DMS 273 (cell line): Measurements from ENCODE around the gene IL17C.
"Not testable (repeated sequence)": the region's sequence is repeated elsewhere in the genome, so short reads cannot be mapped to it uniquely, and the experiment has no call there.

Experiments
- DNase-seq: peaks from one replicate; lab custom pipeline; 2025; ENCODE audit not compliant: unreplicated experiment; lab: John Stamatoyannopoulos, UW

The IL17C gene

DNA sequence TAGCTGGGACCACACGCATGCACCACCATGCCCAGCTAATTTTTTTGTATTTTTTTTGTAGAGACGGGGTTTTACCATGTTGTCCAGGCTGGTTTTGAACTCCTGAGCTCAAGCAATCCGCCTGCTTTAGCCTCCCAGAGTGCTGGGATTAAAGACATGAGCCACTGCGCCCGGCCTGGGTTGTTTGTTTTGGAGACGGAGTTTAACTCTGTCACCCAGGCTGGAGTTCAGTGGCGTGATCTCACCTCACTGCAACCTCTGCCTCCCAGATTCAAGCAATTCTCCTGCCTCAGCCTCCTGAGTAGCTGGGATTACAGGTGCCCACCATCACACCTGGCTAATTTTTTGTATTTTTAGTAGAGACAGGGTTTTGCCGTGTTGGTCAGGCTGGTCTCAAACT is 28.9 kb upstream of the IL17C start:
- not testable (repeated sequence) for DNase-seq

- no peak for DNase-seq
Observed at GRCh38 chr16:88610080-88610479, 28.3 kb upstream of the IL17C start.

DNA sequence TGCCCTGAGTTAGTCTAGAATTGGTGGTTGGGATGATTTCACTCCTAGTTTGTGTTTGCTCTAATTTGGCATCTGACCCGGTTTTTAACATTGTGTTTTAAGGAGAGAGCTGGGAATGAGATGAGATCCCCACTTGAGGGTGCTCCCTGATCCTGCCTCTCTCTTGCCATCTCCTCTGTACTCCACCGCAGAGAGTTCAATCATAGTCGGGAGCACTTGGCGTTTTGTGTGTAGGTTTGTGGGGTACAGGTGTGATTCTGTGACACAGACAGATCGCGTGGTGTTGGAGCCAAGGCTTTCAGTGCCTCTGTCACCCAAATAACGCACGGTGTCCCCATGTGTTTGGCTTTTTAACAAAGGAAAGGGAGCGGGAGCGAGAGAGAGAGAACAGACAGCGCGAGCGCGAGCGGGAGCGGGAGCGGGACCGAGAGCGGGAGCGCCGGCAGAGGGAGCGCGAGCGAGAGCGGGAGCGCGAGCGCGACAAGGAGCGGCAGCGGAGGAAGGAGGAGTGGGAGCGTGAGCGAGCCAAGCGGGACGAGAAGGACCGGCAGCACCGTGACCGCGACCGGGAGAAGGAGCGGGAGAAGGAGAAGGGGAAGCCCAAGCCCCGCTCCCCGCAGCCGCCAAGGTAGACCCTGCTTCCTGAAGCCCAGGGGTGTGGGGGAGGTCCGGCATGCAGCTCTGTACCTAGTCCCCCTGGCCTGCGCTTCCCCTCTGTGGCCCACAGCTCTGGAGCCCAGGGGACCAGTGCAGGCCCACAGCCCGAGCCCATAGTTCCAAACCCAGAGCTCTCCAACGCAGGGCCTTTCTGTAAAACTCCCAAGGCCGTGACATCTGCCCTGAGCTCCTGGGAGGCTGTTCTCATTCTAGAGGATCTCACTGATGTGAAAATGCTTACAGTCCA is 27.2 kb upstream of the IL17C start:
- no peak for DNase-seq

GRCh38 chr16:88613293-88613692 is 25.1 kb upstream of the IL17C start:
- DNase-seq: no peak

- no peak for DNase-seq
Observed at GRCh38 chr16:88613911-88614817, 24.2 kb upstream of the IL17C start.

DNA sequence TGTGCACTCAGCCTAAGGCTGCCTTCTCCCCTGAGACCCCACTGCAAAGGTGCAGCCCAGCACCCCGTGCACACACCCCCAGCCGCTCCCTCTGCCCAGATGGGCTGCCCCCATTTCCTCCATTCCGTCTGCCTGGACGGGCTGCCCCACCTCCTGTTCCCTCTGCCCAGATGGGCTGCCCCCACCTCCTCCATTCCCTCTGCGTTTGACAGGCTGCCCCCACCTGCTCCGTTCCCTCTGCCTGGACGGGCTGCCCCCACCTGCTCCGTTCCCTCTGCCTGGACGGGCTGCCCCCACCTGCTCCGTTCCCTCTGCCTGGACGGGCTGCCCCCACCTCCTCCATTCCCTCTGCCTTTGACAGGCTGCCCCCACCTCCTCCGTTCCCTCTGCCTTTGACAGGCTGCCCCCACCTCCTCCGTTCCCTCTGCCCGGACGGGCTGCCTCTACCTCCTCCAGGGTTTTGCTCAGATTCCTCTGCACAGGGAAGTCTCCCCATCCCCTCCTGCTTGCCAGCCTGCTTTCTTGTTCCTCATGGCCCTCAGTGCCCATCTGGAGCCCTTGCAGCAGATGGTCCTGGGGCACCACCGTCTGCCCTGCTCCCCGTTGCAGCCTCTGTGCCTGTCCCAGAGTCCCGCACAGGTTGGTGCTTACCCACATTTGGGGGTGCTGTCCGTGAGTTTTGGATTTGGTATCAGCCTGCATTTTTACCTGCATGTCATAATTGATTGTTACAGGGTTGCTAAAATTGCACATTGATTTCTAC is 23.4 kb upstream of the IL17C start:
- peak; percentile 91 for DNase-seq

- no peak for DNase-seq
Observed at GRCh38 chr16:88616320-88616719, 22.1 kb upstream of the IL17C start.

DNA sequence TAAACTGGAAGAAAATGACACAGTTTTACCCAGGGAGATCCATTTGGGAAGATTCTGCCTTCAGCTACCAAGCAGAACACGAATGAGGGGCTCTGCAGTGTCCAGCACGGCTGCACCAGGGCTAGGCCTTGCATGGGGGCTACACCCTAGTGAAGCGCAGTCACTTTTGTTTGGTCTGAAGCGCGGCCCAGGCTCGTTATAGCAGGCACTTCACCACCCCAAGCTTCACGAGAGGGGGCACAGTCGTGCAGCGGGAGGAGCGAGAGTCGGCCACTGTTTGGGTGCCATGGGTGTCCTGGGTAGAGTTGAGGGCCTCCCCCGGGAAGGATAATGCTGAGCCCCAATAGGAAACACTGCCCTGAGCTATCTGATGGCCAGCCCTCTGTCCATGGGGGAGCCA is 21.6 kb upstream of the IL17C start:
- DNase-seq: no peak

- DNase-seq: no peak
Observed at GRCh38 chr16:88617268-88618031, 20.9 kb upstream of the IL17C start.

- DNase-seq: no peak
Observed at GRCh38 chr16:88618182-88618955, 20.0 kb upstream of the IL17C start.

GRCh38 chr16:88618956-88619667 is 19.3 kb upstream of the IL17C start:
- DNase-seq: no peak

DNA sequence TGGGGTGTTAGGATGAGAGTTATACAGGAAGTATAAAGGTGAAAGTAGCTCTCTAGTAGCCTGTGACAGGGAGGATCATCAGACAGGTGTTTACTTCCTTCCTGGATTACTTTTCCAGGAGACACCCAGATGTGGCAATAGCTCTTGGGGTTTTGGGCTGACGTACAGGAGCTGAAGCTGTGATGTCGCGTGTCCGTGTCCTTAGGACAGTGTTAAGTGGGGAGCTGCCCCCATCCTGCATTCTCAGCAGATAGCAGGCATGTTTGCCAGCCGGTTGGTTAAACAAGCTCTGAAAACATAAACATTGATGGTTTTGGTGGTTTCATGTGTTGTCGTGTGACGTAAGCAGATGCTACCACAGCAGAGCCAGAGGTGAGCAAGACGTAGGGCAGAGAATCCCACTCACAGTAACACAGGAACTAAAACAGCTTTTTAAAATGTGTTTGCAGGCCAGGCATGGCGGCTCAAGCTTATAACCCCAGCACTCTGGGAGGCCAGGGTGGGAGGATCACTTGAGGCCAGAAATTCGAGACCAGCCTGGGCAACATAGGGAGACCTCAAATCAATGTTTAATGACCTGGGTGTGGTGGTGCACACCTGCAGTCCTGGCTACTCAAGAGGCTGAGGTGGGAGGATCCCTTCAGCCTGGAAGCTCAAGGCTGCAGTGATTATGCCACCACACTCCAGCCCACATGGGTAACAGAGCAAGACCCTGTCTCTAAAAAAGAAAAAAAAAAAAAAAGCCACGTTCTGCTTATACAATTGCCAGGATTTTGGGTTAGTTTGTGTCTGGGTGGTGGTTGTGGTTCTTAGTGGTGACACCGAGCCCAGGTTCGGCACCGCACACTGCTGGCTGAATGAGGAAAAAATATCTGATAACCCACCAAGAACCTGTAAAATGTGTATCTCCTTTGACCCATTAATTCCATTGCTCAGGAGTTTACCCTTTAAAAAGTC is 18.2 kb upstream of the IL17C start:
- DNase-seq: no peak

DNA sequence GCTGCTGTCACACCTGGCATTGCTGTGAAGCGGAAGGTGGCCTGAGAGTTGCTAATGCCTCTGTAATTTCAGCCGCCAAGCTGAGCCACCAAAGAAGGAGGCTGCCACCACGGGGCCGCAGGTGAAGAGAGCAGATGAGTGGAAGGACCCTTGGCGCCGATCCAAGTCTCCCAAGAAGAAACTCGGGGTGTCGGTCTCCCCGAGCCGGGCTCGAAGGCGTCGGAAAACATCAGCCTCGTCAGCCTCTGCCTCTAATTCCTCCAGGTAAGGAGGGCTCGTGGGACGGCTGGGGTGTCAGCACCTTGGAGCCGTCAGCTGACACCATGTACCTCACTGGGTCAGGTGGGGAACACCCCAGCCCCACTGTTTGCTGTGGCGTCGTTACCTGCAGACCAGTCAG is 16.2 kb upstream of the IL17C start:
- no peak for DNase-seq

- no peak for DNase-seq
Observed at GRCh38 chr16:88622866-88623265, 15.5 kb upstream of the IL17C start.

- no peak for DNase-seq
Observed at GRCh38 chr16:88623858-88624257, 14.5 kb upstream of the IL17C start.

DNA sequence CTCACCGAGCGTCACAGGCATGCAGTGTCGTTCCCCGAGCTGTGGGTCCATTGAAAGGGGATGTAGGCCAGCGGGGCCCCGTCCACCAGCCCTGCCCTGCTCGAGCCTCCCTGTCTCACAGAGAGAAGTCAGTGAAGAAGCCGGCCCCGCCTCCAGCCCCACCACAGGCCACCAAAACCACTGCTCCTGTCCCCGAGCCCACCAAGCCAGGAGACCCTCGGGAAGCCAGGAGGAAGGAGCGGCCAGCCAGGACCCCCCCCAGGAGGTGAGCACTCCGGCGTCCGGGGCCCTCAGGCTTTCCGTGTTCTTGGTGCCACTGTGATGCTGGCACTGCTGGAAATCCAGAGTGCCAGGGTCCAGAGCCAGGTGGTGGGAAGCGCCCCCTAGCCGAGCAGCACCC is 13.9 kb upstream of the IL17C start:
- DNase-seq: no peak

DNA sequence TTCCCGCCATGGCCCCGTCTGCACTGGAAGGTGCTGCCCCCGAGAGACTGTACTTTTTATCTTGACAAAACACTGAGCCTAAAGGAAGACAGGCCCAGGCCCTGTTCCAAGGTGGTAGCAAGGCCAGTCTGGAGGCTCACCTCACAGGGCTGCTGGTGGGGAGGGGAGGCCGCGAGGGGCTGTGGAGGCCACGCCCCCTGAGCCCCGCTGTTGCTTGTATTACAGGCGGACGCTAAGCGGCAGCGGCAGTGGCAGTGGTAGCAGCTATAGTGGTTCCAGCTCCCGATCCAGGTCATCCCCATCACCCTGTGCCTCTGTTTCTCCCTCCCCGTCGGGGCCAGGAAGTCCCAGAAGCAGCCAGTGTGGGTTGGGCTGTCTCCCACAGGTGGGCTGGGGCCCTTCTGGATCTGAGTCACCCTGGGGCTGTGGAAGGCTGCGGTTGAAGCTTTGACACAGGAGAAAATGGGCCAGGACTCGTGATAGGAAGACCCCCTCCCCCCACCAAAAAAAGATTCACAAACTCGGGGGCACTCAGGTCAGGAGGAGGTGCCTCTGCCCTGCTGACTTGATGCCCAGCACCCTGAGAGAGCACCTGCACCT is 13.3 kb upstream of the IL17C start:
- DNase-seq: no peak

- DNase-seq: no peak
Observed at GRCh38 chr16:88626646-88627045, 11.7 kb upstream of the IL17C start.
